ENCODE data around the gene ITGAD. TPM values are rescaled to one million over a fixed set of nuclear protein-coding genes. Genes with fewer than 3 reads are reported as not detected.

Gene ITGAD
- total RNA-seq, 1 donor from 2014 or later = not detected

DNA sequence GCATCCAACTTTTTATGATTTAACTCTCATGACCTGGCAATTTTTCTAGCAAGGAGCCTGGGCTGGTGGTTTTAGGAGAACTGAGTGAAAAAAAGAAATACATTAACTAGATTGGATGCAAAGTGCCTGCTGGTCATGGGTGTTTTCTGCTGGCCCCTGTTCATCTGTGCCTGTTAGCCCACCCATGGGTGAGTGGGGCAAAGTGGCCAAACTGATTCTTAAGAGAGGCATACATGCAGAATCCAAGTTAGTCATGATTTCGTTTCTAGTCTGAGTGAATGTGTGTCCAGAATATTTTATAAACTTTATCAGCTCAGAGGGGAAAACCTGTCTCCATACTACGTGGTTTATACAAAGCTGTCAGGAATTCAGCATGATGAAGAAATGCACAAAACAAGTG, 4.6 kb upstream of the ITGAD start:
- DNase-seq (ENCODE audit: low read depth) = no peak
- TF ChIP-seq, protein P1, sequence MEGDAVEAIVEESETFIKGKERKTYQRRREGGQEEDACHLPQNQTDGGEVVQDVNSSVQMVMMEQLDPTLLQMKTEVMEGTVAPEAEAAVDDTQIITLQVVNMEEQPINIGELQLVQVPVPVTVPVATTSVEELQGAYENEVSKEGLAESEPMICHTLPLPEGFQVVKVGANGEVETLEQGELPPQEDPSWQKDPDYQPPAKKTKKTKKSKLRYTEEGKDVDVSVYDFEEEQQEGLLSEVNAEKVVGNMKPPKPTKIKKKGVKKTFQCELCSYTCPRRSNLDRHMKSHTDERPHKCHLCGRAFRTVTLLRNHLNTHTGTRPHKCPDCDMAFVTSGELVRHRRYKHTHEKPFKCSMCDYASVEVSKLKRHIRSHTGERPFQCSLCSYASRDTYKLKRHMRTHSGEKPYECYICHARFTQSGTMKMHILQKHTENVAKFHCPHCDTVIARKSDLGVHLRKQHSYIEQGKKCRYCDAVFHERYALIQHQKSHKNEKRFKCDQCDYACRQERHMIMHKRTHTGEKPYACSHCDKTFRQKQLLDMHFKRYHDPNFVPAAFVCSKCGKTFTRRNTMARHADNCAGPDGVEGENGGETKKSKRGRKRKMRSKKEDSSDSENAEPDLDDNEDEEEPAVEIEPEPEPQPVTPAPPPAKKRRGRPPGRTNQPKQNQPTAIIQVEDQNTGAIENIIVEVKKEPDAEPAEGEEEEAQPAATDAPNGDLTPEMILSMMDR (conservative IDR thresholded peaks at IDR 0.05; ENCODE audit: low read depth, low read length) = no peak
- no peak overlapping the region for H3K4me3 ChIP-seq (ENCODE audit: low read depth, low read length)

DNA sequence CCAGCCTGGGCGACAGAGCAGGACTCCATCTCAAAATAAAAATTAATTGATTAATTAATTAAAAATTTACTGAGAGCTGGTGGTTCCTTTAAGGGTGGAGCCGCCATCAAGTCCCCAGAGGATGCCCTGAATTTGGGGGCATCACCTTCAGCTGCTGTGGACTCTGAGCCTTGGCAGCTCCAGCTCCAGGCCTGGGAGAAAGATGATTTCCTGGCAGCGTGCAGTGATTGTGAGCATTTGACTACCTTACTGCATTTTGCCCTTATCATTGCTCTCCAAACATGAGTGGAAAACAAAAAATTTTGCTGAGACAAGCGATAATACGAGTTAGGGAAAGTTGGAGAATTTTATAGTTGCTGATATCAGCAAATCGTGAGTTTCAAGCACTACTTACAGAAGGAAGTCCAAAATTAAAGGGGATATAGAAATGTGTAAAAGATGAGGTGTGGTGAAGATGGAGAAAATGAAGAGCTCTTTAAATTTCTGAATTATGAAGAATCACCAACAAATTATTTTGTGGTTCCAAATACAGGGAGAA, 2.6 kb upstream of the ITGAD start:
- DNase-seq (ENCODE audit: low read depth) = no peak
- TF ChIP-seq, protein P1 (conservative IDR thresholded peaks at IDR 0.05; ENCODE audit: low read depth, low read length) = no peak

DNA sequence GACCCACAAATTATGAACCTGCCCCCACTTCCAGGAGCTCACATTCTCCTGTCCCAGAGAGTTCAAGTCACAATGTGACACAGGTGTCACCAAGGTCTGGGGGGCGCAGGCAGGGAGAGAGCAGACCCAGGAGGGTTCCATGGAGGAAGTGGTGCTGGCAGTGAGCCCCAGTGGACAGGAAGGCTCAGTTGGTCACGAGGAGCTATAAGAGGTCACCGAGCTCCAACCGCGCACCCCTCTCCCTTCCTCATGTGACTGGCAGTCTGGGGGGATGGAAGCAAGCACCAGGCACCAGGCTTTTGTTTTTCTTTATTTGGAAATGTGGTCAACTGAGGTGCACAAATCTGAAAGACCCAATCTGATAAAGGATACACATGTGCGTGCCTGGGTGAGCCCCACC, 2.5 kb downstream of the ITGAD start:
- DNase-seq (ENCODE audit: low read depth) = no peak
- no peak overlapping the region for H3K4me3 ChIP-seq (ENCODE audit: low read depth, low read length)
- TF ChIP-seq, protein P1 (conservative IDR thresholded peaks at IDR 0.05; ENCODE audit: low read depth, low read length) = no peak

More for the DNA sequence above, 2.6 kb upstream of the ITGAD start:
- H3K4me3 ChIP-seq (ENCODE audit: low read depth, low read length) = no peak overlapping the region

DNA sequence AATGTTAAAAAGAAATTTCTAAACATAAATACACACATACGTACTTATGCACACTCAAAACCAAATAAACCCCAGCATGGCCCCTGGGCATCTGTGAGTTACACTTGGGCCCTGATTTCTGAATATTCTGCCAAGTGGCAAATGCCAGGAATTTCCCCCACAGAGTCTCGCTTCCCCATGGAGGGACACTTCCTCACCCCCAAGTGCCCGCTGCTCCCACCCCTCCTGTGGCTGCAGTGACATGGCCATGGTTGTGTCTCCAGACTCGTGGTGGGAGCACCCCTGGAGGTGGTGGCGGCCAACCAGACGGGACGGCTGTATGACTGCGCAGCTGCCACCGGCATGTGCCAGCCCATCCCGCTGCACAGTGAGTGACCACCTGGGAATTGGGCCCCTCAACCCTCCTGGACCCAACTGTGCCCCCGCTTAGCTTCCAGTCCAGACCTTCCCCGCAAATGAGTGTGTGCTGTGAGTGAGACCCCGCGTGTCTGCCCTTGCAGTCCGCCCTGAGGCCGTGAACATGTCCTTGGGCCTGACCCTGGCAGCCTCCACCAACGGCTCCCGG, 4.0 kb downstream of the ITGAD start:
- TF ChIP-seq, protein P1 (conservative IDR thresholded peaks at IDR 0.05; ENCODE audit: low read depth, low read length) = no peak
- H3K4me3 ChIP-seq (ENCODE audit: low read depth, low read length) = no peak overlapping the region
- no peak for DNase-seq (ENCODE audit: low read depth)

DNA sequence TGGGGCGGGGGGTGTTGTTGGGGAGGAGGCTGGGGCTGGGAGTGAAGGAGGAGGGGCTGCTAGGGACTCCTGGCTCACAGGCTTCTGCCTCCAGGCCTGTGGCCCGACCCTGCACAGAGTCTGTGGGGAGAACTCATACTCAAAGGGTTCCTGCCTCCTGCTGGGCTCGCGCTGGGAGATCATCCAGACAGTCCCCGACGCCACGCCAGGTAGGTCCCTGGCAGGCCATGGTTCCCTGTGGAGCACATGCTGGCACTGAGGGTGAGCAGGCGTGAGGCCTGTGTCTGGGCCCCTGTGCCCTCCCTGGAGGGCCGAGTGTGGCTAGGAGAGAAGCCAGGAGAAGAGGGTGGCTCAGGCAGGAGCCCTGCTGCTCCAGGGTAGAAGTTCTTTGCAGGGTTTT, 4.6 kb downstream of the ITGAD start:
- TF ChIP-seq, protein P1 (conservative IDR thresholded peaks at IDR 0.05; ENCODE audit: low read depth, low read length) = no peak
- H3K4me3 ChIP-seq (ENCODE audit: low read depth, low read length) = no peak overlapping the region
- no peak for DNase-seq (ENCODE audit: low read depth)

DNA sequence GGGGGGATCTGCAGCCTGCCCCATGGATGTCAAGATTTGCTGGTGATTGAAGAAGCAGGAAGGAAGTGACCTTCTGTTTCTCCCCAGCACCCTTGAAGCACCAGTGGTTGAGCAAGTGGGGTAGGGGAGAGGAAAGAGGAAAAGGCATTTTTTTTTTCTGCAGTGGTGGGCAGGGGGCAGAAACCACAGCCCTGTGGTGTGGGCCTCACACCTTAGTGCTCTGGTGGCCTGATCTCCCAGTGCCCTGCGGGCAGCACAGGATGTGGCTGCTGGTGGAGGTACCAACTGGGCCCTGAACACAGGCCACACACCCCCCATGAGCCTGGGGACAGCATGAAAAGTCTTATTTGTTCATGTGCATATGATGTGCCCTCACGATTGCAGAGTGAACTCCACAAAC, 7.1 kb downstream of the ITGAD start:
- TF ChIP-seq, protein P1 (conservative IDR thresholded peaks at IDR 0.05; ENCODE audit: low read depth, low read length) = no peak
- H3K4me3 ChIP-seq (ENCODE audit: low read depth, low read length) = no peak overlapping the region
- DNase-seq (ENCODE audit: low read depth) = no peak

DNA sequence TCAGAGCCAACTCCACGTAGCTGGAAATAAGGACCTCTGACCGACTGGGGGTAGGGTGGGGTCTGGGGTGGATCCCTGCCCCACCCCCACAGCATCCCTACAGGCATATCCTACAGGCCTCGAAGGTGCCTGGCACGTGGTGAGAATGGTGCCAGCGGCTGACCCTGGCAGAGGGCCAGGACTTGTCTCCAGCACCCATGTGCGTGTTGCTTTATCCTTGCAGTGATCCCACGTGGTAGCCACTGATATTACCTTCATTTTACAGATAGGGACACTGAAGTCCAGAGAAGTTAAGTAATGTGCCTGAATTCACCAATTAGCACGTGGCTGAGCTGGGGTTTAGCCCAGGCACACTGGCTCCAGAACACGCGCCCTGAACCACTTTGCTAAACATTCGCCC, 8.3 kb downstream of the ITGAD start:
- TF ChIP-seq, protein P1 (conservative IDR thresholded peaks at IDR 0.05; ENCODE audit: low read depth, low read length) = no peak

More for the DNA sequence above, 8.3 kb downstream of the ITGAD start:
- H3K4me3 ChIP-seq (ENCODE audit: low read depth, low read length) = no peak overlapping the region
- DNase-seq (ENCODE audit: low read depth) = no peak

Data from epithelial cell of proximal tubule (primary cell).